Lung (tissue), 12 donors: ENCODE measurements around the gene PASK. TPM values are rescaled to one million over a fixed set of nuclear protein-coding genes. Genes with fewer than 3 reads are reported as not detected.

Experiments
- ATAC-seq: fragments of 200-7000 bp; cut with Tn5 transposase; one replicate; pipeline ENCODE4 v1.9.1; 2020; ENCODE audit warnings: moderate number of reproducible peaks; ENCODE audit not compliant: insufficient read depth, low FRiP score
- DNase-seq, 3 donors: peaks; one replicate each; pipeline ENCODE4 v3.0.0-alpha.2; 2013 to 2017
- H3K27ac ChIP-seq, 2 donors: one replicate each; pipeline ENCODE4 v1.5.1; 2013; ENCODE audit warnings: mild to moderate bottlenecking in 2 of 2, moderate library complexity in 2 of 2, control low read depth in 1 of 2, inconsistent platforms in 1 of 2, low read depth in 1 of 2, low read length in 1 of 2
- H3K27me3 ChIP-seq, 3 donors: one replicate each; pipeline ENCODE4 v1.5.1; 2013; ENCODE audit warnings: low read length in 2 of 3; ENCODE audit not compliant: control insufficient read depth in 3 of 3, insufficient read depth in 3 of 3
- H3K36me3 ChIP-seq, 4 donors: one replicate each; pipeline ENCODE4 v1.5.1; 2013; ENCODE audit warnings: low read length in 4 of 4, mild to moderate bottlenecking in 1 of 4, moderate library complexity in 1 of 4; ENCODE audit not compliant: control insufficient read depth in 4 of 4, insufficient read depth in 4 of 4
- H3K4me1 ChIP-seq, 5 donors: one replicate each; pipeline ENCODE4 v1.5.1; 2013; ENCODE audit warnings: low read length in 5 of 5, mild to moderate bottlenecking in 2 of 5, moderate library complexity in 1 of 5; ENCODE audit not compliant: control insufficient read depth in 5 of 5, insufficient read depth in 5 of 5
- H3K4me3 ChIP-seq: one replicate; pipeline ENCODE4 v1.5.1; 2013; ENCODE audit warnings: mild to moderate bottlenecking, control low read depth, moderate library complexity
- H3K9ac ChIP-seq, 2 donors: one replicate each; pipeline ENCODE4 v1.5.1; 2013; ENCODE audit warnings: low read length in 2 of 2, control low read depth in 1 of 2; ENCODE audit not compliant: insufficient read depth in 1 of 2
- H3K9me3 ChIP-seq, 4 donors: one replicate each; pipeline ENCODE4 v1.5.1; 2013; ENCODE audit warnings: low read length in 3 of 4, mild to moderate bottlenecking in 1 of 4, moderate library complexity in 1 of 4; ENCODE audit not compliant: control insufficient read depth in 4 of 4, insufficient read depth in 3 of 4
- WGBS, 2 donors: extraction: QIAGEN DNeasy Blood & Tissue Kit; methylation state at CpG; one replicate each; pipeline ENCODE4 v1.1.7; 2013; 5-methylcytosine and 5-hydroxymethylcytosine counted together
- polyA plus RNA-seq, 2 donors: library from polyadenylated mRNA; stranded (reverse); fragments of 200-250 nt; gene quantifications; one replicate each; pipeline ENCODE4 v1.2.1, GENCODE V29; 2013
- total RNA-seq, 2 donors: library from RNA; depleted of rRNA in 1 of 2; stranded (reverse); fragments of >200 nt in 1 of 2; gene quantifications; one replicate each; pipeline ENCODE4 v1.2.1, GENCODE V29; 2014 to 2021
- TF ChIP-seq, protein P1 (sequence below): IDR thresholded peaks from 2 replicates; pipeline ENCODE4 v1.5.1; 2012; ENCODE audit warnings: mild to moderate bottlenecking; ENCODE audit errors: control extremely low read depth, extremely low read depth
- donor health status: control.
- donor health status: control.
- donor health status: Bipolar disorder and iron deficiency.
- donor health status: healthy.
- donor health status: DM: yes; HTN: yes; CAD: no.

PASK gene
- total and polyA plus RNA-seq, 4 donors, result 3.5 to 21.8 (median 13.2) TPM

DNA sequence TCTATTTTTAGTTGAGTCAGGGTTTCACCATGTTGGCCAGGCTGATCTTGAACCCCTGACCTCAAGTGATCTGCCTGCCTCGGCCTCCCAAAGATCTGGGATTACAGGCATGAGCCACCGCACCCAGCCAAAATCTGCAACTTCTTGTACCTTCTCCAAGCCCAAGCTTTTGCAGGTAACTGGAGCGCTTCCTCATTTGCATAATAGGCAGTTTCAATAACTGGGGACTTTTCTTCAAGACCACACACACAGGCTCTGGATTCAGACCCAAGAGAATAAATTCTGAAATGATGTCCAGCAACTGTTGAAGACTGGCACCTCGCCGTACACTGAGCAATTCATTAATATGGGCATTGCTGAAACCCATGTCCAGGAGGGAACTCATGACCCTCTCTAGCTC is 50.0 kb downstream of the PASK start:
- Histone ChIP-seq H3K4me3 (no peak overlapping the region), H3K4me1 (peaks cover 3 to 19% (median 3%) of the 10 kb centered on the region in 5 donors), H3K27me3 (no peaks in the 10 kb centered on the region), H3K36me3 (peaks cover 13 to 37% (median 26%) of the 10 kb centered on the region in 4 donors), H3K9ac (no peak overlapping the region), H3K9me3 (no peaks in the 10 kb centered on the region), H3K27ac (no peak overlapping the region)
- ATAC-seq (no peak), DNase-seq (no peak)
- TF ChIP-seq, protein P1, sequence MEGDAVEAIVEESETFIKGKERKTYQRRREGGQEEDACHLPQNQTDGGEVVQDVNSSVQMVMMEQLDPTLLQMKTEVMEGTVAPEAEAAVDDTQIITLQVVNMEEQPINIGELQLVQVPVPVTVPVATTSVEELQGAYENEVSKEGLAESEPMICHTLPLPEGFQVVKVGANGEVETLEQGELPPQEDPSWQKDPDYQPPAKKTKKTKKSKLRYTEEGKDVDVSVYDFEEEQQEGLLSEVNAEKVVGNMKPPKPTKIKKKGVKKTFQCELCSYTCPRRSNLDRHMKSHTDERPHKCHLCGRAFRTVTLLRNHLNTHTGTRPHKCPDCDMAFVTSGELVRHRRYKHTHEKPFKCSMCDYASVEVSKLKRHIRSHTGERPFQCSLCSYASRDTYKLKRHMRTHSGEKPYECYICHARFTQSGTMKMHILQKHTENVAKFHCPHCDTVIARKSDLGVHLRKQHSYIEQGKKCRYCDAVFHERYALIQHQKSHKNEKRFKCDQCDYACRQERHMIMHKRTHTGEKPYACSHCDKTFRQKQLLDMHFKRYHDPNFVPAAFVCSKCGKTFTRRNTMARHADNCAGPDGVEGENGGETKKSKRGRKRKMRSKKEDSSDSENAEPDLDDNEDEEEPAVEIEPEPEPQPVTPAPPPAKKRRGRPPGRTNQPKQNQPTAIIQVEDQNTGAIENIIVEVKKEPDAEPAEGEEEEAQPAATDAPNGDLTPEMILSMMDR, result no peak
- 94 to 98% methylated on average over 5 of the region's 5 CpGs for WGBS, 2 donors

DNA sequence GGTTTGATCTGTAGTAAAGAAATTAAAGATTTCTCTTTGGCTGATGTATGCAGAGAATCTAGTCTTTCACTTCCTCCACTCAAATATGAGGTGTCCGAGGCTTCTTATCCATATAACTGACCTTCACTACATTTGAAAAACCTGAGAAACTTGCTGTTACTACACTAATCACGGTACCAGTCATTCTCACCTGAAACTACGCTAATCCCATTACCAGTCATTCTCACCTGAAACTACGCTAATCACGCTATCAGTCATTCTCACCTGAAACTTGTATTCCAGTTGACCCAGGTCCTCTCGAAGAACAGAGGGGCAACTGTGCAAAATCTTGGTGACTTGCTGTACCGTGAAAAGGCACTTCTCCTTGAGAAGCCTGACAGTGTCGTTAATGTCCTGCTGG is 52.3 kb downstream of the PASK start:
- Histone ChIP-seq H3K9me3 (no peaks in the 10 kb centered on the region), H3K27ac (no peak overlapping the region), H3K4me1 (peaks cover 0 to 10% (median 10%) of the 10 kb centered on the region in 5 donors), H3K27me3 (no peaks in the 10 kb centered on the region), H3K9ac (no peak overlapping the region), H3K4me3 (no peak overlapping the region), H3K36me3 (peaks cover 27 to 50% (median 42%) of the 10 kb centered on the region in 4 donors)
- TF ChIP-seq, protein P1, result no peak
- 86 to 94% methylated on average over 8 of the region's 8 CpGs for WGBS, 2 donors
- no peak for ATAC-seq
- DNase-seq, result no peak

DNA sequence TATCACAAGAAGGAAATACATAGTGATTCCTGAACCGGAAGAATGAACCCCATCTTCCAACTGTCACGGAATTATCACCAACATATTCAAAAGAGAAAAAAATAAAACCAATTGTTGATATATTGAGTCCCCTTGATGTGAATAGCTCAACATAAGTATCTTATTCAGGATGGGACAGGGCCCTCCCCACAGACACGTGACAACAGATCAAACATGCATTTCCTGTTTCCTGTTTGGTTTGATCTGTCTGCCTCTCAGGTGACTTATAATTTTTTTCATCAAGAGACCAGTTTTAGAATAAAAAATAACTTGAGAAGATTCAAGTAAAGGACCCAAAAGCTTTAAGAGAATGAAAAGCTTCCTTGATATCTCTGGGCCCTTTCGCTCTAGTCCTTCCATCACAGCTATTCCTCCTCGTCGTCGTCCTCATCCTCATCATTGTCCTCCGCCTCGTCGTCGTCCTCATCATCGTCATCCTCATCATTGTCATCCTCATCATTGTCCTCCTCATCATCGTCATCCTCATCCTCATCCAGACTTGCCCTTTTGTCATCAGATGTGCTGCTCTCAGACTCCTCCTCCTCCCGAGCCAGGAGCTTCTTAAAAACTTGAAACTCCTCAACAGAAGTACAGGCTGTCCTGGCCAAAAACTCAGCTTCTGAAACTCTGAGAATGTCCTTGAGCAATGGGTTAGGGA is 53.5 kb downstream of the PASK start:
- no peak overlapping the region for H3K27ac ChIP-seq

More for the DNA sequence above, 53.5 kb downstream of the PASK start:
- TF ChIP-seq, protein P1, result no peak
- ATAC-seq (no peak), DNase-seq (no peak)
- no peaks in the 10 kb centered on the region for H3K9me3 ChIP-seq
- H3K9ac ChIP-seq, result no peak overlapping the region
- WGBS, 2 donors, result 80 to 83% methylated on average over 14 of the region's 14 CpGs
- H3K27me3 ChIP-seq, result no peaks in the 10 kb centered on the region
- H3K4me1 ChIP-seq, result peaks cover 0 to 8% (median 2%) of the 10 kb centered on the region in 5 donors
- peaks cover 27 to 51% (median 44%) of the 10 kb centered on the region in 4 donors for H3K36me3 ChIP-seq
- H3K4me3 ChIP-seq, result no peak overlapping the region
